Esophagus squamous epithelium (tissue), 5 donors: ENCODE measurements around the gene MAU2. TPM values are rescaled to one million over a fixed set of nuclear protein-coding genes. Genes with fewer than 3 reads are reported as not detected.

ENCODE experiments used
- DNase-seq: peaks from one replicate; lab custom pipeline; 2025; lab: John Stamatoyannopoulos, UW
- H3K27ac ChIP-seq, 4 donors: fragments of 200-600 bp; sonication (generic); one replicate each; pipeline ENCODE4 v1.5.1; 2016 to 2019; ENCODE audit warnings: mild to moderate bottlenecking in 1 of 4
- H3K27me3 ChIP-seq, 4 donors: fragments of 200-600 bp; sonication (generic); 1 replicate in 3 of 4; 2 replicates in 1 of 4; pipeline versions ENCODE4 v1.5.1 to v1.6.0; 2017 to 2021; ENCODE audit warnings: antibody characterized with exemption in 1 of 4
- H3K36me3 ChIP-seq, 3 donors: fragments of 200-600 bp; sonication (generic); one replicate each; pipeline ENCODE4 v1.5.1; 2016 to 2019
- H3K4me1 ChIP-seq, 3 donors: fragments of 200-600 bp; sonication (generic); one replicate each; pipeline ENCODE4 v1.5.1; 2017 to 2019
- H3K4me3 ChIP-seq, 4 donors: fragments of 200-600 bp; sonication (generic); 1 replicate in 3 of 4; 2 replicates in 1 of 4; pipeline ENCODE4 v1.5.1; 2016 to 2019; ENCODE audit warnings: mild to moderate bottlenecking in 2 of 4, moderate library complexity in 1 of 4
- H3K9me3 ChIP-seq, 3 donors: fragments of 200-600 bp; sonication (generic); one replicate each; pipeline ENCODE4 v1.5.1; 2016 to 2019
- CTCF ChIP-seq, 6 experiments: fragments of 450-650 bp in 4 of 6; fragments of 200-600 bp in 2 of 6; sonication (generic) in 2 of 6; IDR thresholded peaks; one replicate each; pipeline ENCODE4 v1.5.1; 2016 to 2019; ENCODE audit warnings: antibody characterized with exemption in 6 of 6, mild to moderate bottlenecking in 4 of 6, moderate library complexity in 4 of 6
- POLR2A ChIP-seq, 4 donors: fragments of 450-650 bp; IDR thresholded peaks; one replicate each; pipeline ENCODE4 v1.6.1; 2017; ENCODE audit warnings: antibody characterized with exemption in 4 of 4, mild to moderate bottlenecking in 4 of 4, moderate library complexity in 3 of 4
- WGBS, 2 donors: methylation state at CpG; one replicate each; pipeline ENCODE4 v1.1.5; 2018; 5-methylcytosine and 5-hydroxymethylcytosine counted together
- intact Hi-C: fragments of 100-400 bp; cut with DNase I; formaldehyde crosslinking; loops from one replicate; pipeline ENCODE4 v1.15.0; 2022
- total RNA-seq, 4 donors: library from RNA; depleted of rRNA; stranded (reverse); fragments of >200 nt; gene quantifications; one replicate each; pipeline ENCODE4 v1.1.0, GENCODE V29; 2016
- donor health status: DM: yes; HTN: yes; CAD: no.

MAU2 gene
- total RNA-seq, 4 donors from 2014 or later, result 35.4 to 53.2 (median 39.1) TPM

GRCh38 chr19:19280561-19280960, 40.1 kb upstream of the MAU2 start:
- Histone ChIP-seq H3K27me3 (no peaks in the 10 kb centered on the region), H3K27ac (no peak overlapping the region), H3K36me3 (peaks cover 38 to 100% (median 39%) of the 10 kb centered on the region in 3 donors), H3K9me3 (no peaks in the 10 kb centered on the region), H3K4me1 (no peaks in the 10 kb centered on the region), H3K4me3 (no peak overlapping the region)
- intact Hi-C loops, result no loop called here
- DNase-seq, result no peak
- no peak for TF ChIP-seq POLR2A (IDR thresholded peaks at IDR 0.05)
- no peak for TF ChIP-seq CTCF (IDR thresholded peaks at IDR 0.05)
- 85% methylated on average over 11 of the region's 16 CpGs; no CpG with 5 or more reads in 1 of the 2 donors for WGBS, 2 donors

- Histone ChIP-seq H3K9me3 (no peaks in the 10 kb centered on the region), H3K36me3 (peaks cover 0 to 100% (median 2%) of the 10 kb centered on the region in 3 donors), H3K27me3 (no peaks in the 10 kb centered on the region), H3K4me1 (no peaks in the 10 kb centered on the region), H3K4me3 (no peak overlapping the region), H3K27ac (no peak overlapping the region)
- intact Hi-C loops, result no loop called here
- DNase-seq, result no peak
- TF ChIP-seq POLR2A (IDR thresholded peaks at IDR 0.05) (no peak), CTCF (IDR thresholded peaks at IDR 0.05) (no peak)
- 94 to 97% methylated on average over 7 to 8 of the region's 10 CpGs for WGBS, 2 donors
Measured at GRCh38 chr19:19285686-19286085, 34.9 kb upstream of the MAU2 start.

- no peaks in the 10 kb centered on the region for H3K27me3 ChIP-seq
- no peak for DNase-seq
- 93 to 94% methylated on average over 5 of the region's 5 CpGs for WGBS, 2 donors
- H3K9me3 ChIP-seq, result no peaks in the 10 kb centered on the region
- H3K4me1 ChIP-seq, result no peaks in the 10 kb centered on the region
- intact Hi-C loops, result no loop called here
- H3K36me3 ChIP-seq, result peaks cover 16 to 100% (median 21%) of the 10 kb centered on the region in 3 donors
- TF ChIP-seq CTCF (IDR thresholded peaks at IDR 0.05), result no peak
- H3K27ac ChIP-seq, result no peak overlapping the region
- no peak overlapping the region for H3K4me3 ChIP-seq
Measured at GRCh38 chr19:19292607-19293006, 28.0 kb upstream of the MAU2 start.

GRCh38 chr19:19294914-19295313, 25.7 kb upstream of the MAU2 start:
- intact Hi-C loops, result no loop called here
- Histone ChIP-seq H3K4me3 (no peak overlapping the region), H3K9me3 (no peaks in the 10 kb centered on the region), H3K4me1 (no peaks in the 10 kb centered on the region), H3K27me3 (no peaks in the 10 kb centered on the region), H3K27ac (no peak overlapping the region), H3K36me3 (peaks cover 16 to 91% (median 21%) of the 10 kb centered on the region in 3 donors)
- TF ChIP-seq POLR2A (IDR thresholded peaks at IDR 0.05), result no peak
- TF ChIP-seq CTCF (IDR thresholded peaks at IDR 0.05), result no peak
- 81 to 93% methylated on average over 4 of the region's 4 CpGs for WGBS, 2 donors
- DNase-seq, result no peak

GRCh38 chr19:19296953-19297689, 23.5 kb upstream of the MAU2 start:
- no peak for DNase-seq
- no peaks in the 10 kb centered on the region for H3K4me1 ChIP-seq
- H3K27ac ChIP-seq, result no peak overlapping the region
- H3K9me3 ChIP-seq, result no peaks in the 10 kb centered on the region
- H3K4me3 ChIP-seq, result no peak overlapping the region
- peaks cover 24 to 91% (median 28%) of the 10 kb centered on the region in 3 donors for H3K36me3 ChIP-seq
- TF ChIP-seq CTCF (IDR thresholded peaks at IDR 0.05), result no peak
- no peak for TF ChIP-seq POLR2A (IDR thresholded peaks at IDR 0.05)
- WGBS, 2 donors, result 83 to 97% methylated on average over 6 to 10 of the region's 19 CpGs
- no peaks in the 10 kb centered on the region for H3K27me3 ChIP-seq
- intact Hi-C loops, result no loop called here
